Epithelial cell of esophagus (primary cell): ENCODE data around the gene NUDT2.

Experiments
- DNase-seq: peaks from one replicate; pipeline ENCODE4 v3.0.0; 2010; ENCODE audit warnings: low read depth
- H3K4me3 ChIP-seq: 2 replicates; pipeline ENCODE4 v1.5.1; 2011; ENCODE audit warnings: mild to moderate bottlenecking, low read length, control low read depth
- TF ChIP-seq, protein P1 (sequence below): IDR thresholded peaks from 2 replicates; pipeline ENCODE4 v1.5.1; 2011; ENCODE audit warnings: low read depth, mild to moderate bottlenecking, low read length, control low read depth, inconsistent platforms; ENCODE audit not compliant: insufficient read depth; ENCODE audit errors: missing control alignments

NUDT2 gene

DNA sequence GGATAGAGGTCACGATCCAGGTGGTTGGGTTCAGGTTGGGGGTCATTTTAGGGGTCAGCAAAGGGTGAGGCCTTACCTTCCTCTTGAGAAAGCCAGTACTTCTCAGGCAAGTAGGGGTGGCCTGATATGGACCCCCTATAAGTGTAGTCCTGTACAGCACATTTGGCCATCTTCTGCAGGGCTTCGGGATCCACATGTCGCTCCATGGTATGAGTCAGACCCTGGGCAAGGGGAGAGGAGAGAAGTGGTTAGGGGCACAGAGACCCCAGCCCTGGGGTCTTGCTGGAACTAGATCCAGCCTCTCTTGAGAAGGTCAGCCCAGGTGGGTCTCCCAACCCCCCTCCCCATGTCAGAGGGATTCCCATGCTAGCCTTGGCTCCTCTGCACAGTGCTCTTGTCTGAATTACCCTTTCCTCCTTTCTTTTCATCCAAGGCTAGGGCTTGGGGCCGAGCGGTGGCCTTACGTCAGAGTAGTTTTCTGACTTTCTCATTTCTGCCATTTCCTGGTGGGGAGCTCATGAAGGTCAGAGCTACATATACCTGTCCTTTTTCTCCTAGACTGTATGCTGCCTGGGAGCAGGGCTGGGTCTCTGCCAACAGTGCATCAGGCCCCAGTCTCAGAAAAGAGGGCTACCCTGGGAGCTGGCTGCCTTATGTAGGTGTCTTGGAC lies 56.3 kb downstream of the NUDT2 start:
- DNase-seq: no peak
- TF ChIP-seq, protein P1, sequence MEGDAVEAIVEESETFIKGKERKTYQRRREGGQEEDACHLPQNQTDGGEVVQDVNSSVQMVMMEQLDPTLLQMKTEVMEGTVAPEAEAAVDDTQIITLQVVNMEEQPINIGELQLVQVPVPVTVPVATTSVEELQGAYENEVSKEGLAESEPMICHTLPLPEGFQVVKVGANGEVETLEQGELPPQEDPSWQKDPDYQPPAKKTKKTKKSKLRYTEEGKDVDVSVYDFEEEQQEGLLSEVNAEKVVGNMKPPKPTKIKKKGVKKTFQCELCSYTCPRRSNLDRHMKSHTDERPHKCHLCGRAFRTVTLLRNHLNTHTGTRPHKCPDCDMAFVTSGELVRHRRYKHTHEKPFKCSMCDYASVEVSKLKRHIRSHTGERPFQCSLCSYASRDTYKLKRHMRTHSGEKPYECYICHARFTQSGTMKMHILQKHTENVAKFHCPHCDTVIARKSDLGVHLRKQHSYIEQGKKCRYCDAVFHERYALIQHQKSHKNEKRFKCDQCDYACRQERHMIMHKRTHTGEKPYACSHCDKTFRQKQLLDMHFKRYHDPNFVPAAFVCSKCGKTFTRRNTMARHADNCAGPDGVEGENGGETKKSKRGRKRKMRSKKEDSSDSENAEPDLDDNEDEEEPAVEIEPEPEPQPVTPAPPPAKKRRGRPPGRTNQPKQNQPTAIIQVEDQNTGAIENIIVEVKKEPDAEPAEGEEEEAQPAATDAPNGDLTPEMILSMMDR: no peak
- H3K4me3 ChIP-seq: no peak overlapping the region

DNA sequence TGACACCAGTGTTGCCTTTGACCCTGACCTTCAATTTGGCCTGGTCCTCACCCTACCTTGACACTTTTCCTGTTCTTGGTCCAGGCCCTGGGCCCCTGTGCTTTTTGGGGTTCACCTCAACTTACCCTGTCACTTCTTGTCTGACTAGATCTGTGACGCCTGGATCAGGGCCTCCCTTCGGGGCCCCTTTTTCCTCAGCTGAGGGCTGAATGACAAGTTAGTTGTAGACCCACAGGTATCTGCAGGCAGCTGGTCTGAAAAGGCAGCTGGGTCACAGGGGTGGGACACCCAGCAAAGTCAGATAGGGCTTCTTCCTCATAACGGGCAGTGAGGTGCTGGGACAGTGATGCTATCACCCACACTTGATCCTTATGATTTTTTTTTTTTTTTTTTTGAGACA lies 57.3 kb downstream of the NUDT2 start:
- H3K4me3 ChIP-seq: no peak overlapping the region
- TF ChIP-seq, protein P1: no peak
- DNase-seq: no peak

DNA sequence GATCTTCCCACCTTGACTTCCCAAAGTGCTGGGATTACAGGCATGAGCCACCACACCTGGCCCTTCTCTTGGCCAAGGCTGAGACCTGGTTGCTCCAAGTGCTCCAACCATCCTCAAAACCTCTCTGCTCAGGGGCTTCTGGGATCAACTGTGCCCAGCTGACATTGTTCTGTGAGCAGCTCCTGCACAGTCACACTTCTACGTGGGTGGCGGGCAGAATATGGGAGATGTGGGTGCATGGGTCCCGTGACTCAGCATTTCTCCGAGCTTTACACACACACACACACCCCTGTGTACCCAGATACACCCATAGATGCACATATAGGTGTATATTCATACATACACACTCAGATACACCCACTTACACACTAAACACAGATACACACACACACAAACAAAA lies 57.9 kb downstream of the NUDT2 start:
- no peak overlapping the region for H3K4me3 ChIP-seq
- no peak for DNase-seq
- TF ChIP-seq, protein P1: no peak

DNA sequence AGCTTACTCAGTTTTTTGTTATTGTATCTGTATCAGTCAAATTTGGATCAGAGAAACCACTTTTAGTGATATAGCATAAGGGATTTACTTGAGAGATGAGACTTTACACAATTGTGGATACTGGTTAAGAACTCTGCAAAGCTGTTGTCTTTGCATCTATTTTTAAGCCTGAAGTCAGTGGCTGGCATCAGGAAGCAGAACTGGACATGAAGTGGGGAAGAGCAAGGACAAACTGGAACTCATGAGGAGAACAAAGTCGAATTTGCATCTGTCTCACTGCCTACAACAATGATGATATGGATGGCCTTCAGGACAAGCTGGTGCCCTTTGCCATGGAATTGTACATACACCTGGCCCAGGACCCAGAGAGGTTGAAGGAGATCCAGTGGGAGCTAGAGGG lies 63.1 kb downstream of the NUDT2 start:
- no peak overlapping the region for H3K4me3 ChIP-seq
- TF ChIP-seq, protein P1: no peak
- DNase-seq: no peak
